CD14-positive monocyte (primary cell): ENCODE results near the gene ITIH6. TPM values are rescaled to one million over a fixed set of nuclear protein-coding genes. Genes with fewer than 3 reads are reported as not detected.

Experiments
- DNase-seq, 3 donors: peaks; one replicate each; pipeline ENCODE4 v3.0.0-alpha.2; 2011 to 2022
- H2AFZ ChIP-seq: 2 replicates; pipeline ENCODE4 v1.6.0; 2012; ENCODE audit warnings: mild to moderate bottlenecking, low read depth, low read length, inconsistent platforms; ENCODE audit not compliant: insufficient read depth, poor library complexity, severe bottlenecking
- H3K27ac ChIP-seq, 2 donors: 1 replicate in 1 of 2; 2 replicates in 1 of 2; pipeline ENCODE4 v1.5.1; 2012 to 2013; ENCODE audit warnings: low read length in 2 of 2, control low read depth in 1 of 2, inconsistent platforms in 1 of 2, low read depth in 1 of 2, mild to moderate bottlenecking in 1 of 2
- H3K27me3 ChIP-seq, 2 donors: one replicate each; pipeline versions ENCODE4 v1.6.0 to v1.6.1; 2011 to 2013; ENCODE audit warnings: low read length in 2 of 2; ENCODE audit not compliant: control insufficient read depth in 2 of 2, insufficient read depth in 2 of 2
- H3K36me3 ChIP-seq, 2 donors: replicated peaks in 1 of 2; 1 replicate in 1 of 2; 2 replicates in 1 of 2; pipeline versions ENCODE4 v1.5.1 to v1.6.1; 2012 to 2013; ENCODE audit warnings: low read length in 2 of 2, control low read depth in 1 of 2, inconsistent platforms in 1 of 2, mild to moderate bottlenecking in 1 of 2; ENCODE audit not compliant: insufficient read depth in 2 of 2, control insufficient read depth in 1 of 2
- H3K4me1 ChIP-seq, 2 donors: 1 replicate in 1 of 2; 2 replicates in 1 of 2; pipeline versions ENCODE4 v1.5.1 to v1.6.1; 2012 to 2013; ENCODE audit warnings: low read length in 2 of 2, control low read depth in 1 of 2, inconsistent platforms in 1 of 2, mild to moderate bottlenecking in 1 of 2, moderate library complexity in 1 of 2; ENCODE audit not compliant: insufficient read depth in 2 of 2, control insufficient read depth in 1 of 2
- H3K4me2 ChIP-seq: replicated peaks from 2 replicates; pipeline ENCODE3; 2012; ENCODE audit warnings: low read length, moderate library complexity, mild to moderate bottlenecking; ENCODE audit not compliant: poor library complexity, severe bottlenecking; ENCODE audit errors: extremely low read depth
- H3K4me3 ChIP-seq, 3 experiments: fragments of 200-600 bp in 1 of 3; sonication (generic) in 1 of 3; replicated peaks in 1 of 3; 1 replicate in 2 of 3; 2 replicates in 1 of 3; pipeline ENCODE4 v1.5.1; 2011 to 2013; ENCODE audit warnings: low read length in 3 of 3, mild to moderate bottlenecking in 3 of 3, control low read depth in 2 of 3, low read depth in 2 of 3, inconsistent platforms in 1 of 3, moderate library complexity in 1 of 3
- H3K79me2 ChIP-seq: 2 replicates; pipeline ENCODE4 v1.6.0; 2012; ENCODE audit warnings: mild to moderate bottlenecking, control low read depth, inconsistent platforms, low read length, moderate library complexity; ENCODE audit not compliant: insufficient read depth
- H3K9ac ChIP-seq: 2 replicates; pipeline ENCODE4 v1.6.0; 2017; ENCODE audit warnings: low read length, mild to moderate bottlenecking; ENCODE audit not compliant: insufficient read depth, poor library complexity, severe bottlenecking
- H3K9me3 ChIP-seq, 2 donors: replicated peaks in 1 of 2; 1 replicate in 1 of 2; 2 replicates in 1 of 2; pipeline versions ENCODE4 v1.5.1 to v1.6.1; 2012 to 2013; ENCODE audit warnings: low read length in 2 of 2, control low read depth in 1 of 2; ENCODE audit not compliant: control insufficient read depth in 1 of 2, insufficient read depth in 1 of 2
- H4K20me1 ChIP-seq: 2 replicates; pipeline ENCODE4 v1.6.0; 2012; ENCODE audit warnings: mild to moderate bottlenecking, low read length, control low read depth, moderate library complexity; ENCODE audit not compliant: insufficient read depth
- H3K27ac Mint-ChIP-seq, 7 donors: one replicate each; pipeline ENCODE4 v1.8.0; 2020; ENCODE audit warnings: mild to moderate bottlenecking in 7 of 7, mixed read lengths in 7 of 7, moderate library complexity in 6 of 7, inconsistent platforms in 2 of 7
- H3K27me3 Mint-ChIP-seq, 3 donors: one replicate each; pipeline ENCODE4 v1.8.0; 2021 to 2022; ENCODE audit warnings: low read depth in 3 of 3, mild to moderate bottlenecking in 3 of 3, mixed read lengths in 3 of 3, moderate library complexity in 3 of 3, inconsistent platforms in 1 of 3
- H3K36me3 Mint-ChIP-seq, 2 donors: one replicate each; pipeline ENCODE4 v1.8.0; 2020; ENCODE audit warnings: mixed read lengths in 2 of 2, inconsistent platforms in 1 of 2, mild to moderate bottlenecking in 1 of 2
- H3K4me1 Mint-ChIP-seq: one replicate; pipeline ENCODE4 v1.8.0; 2020; ENCODE audit warnings: mild to moderate bottlenecking, mixed read lengths
- H3K4me3 Mint-ChIP-seq, 2 donors: one replicate each; pipeline ENCODE4 v1.8.0; 2020; ENCODE audit warnings: mild to moderate bottlenecking in 2 of 2, mixed read lengths in 2 of 2, moderate library complexity in 1 of 2
- H3K9me3 Mint-ChIP-seq, 7 donors: one replicate each; pipeline ENCODE4 v1.8.0; 2020 to 2022; ENCODE audit warnings: mixed read lengths in 7 of 7, mild to moderate bottlenecking in 6 of 7, moderate library complexity in 6 of 7, inconsistent platforms in 2 of 7
- WGBS: methylation state at CpG from one replicate; pipeline ENCODE4 v1.1.5; 2013; ENCODE audit warnings: missing lambda C conversion rate; ENCODE audit not compliant: insufficient coverage; 5-methylcytosine and 5-hydroxymethylcytosine counted together
- intact Hi-C, 2 donors: fragments of 100-400 bp; cut with micrococcal nuclease; formaldehyde crosslinking; loops; one replicate each; pipeline versions ENCODE4 v1.15.0 to v1.15.1; 2023
- polyA plus RNA-seq, 3 donors: library from polyadenylated mRNA; depleted of rRNA in 1 of 3; unstranded in 2 of 3; stranded (reverse) in 1 of 3; fragments of 300-500 nt in 2 of 3; fragments of >200 nt in 1 of 3; fragmentation: Illumina TruSeq in 2 of 3; gene quantifications; 1 replicate in 2 of 3; 2 replicates in 1 of 3; pipeline ENCODE4 v1.2.3, GENCODE V29; 2012 to 2021
- TF ChIP-seq, protein P1 (sequence below): fragments of 200-600 bp; IDR thresholded peaks from one replicate; pipeline ENCODE4 v1.8.0; 2022; ENCODE audit warnings: antibody characterized with exemption, mild to moderate bottlenecking

The ITIH6 gene
- polyA plus RNA-seq, 3 donors: not detected

DNA sequence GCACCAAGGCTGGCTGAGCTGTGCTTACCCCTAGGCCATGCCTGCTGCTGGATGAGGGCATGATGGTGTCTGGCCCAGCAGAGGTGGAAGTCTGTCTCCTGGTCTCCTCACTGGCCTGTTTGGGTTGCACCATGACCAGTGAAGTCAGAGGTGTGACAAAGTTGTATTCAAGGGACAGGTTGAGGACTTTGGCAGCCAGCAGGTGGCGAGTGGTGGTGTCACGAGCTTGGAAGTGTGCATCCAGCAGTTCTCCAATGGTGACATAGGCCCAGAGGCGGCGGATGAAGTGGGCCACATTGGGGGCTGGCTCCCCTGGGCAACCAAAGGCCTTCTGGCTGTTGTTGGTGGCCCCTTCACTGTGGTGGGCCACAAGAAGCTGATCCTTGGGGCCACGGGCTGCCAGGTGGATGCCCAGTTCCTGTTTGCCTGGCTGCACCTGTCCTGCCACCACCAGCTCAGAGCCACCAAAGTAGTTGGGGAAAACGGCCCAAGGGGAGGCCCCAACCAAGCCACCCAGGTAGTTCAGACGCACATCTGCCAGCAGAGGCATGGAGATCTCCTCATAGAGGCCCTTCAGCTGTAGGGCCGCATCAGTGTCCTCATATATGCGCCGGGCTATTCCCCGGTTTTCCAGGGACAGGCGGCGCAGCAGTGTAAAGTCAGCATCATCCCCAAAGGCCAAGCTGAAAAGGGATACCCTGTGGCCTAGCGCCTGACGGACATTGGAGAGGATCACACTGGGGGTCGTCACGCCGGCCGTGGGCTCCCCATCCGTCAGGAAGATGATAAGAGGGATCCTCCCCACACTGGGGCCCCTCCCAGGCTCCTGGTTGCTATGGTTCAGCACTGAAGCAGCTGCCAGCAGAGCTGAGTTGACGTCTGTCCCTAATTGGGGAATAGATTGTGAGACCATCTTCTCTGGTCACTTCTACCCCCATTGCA, 39.7 kb downstream of the ITIH6 start:
- H3K27ac Mint-ChIP-seq: no peak overlapping the region
- intact Hi-C loops: no loop called here
- peaks cover 1 to 2% (median 2%) of the 10 kb centered on the region in 3 donors for H3K27me3 Mint-ChIP-seq
- Histone ChIP-seq H3K4me2 (no peak overlapping the region), H4K20me1 (no peaks in the 10 kb centered on the region), H3K36me3 (no peaks in the 10 kb centered on the region), H3K79me2 (no peaks in the 10 kb centered on the region), H2AFZ (no peak overlapping the region), H3K4me1 (no peaks in the 10 kb centered on the region), H3K27ac (no peak overlapping the region), H3K9ac (no peak overlapping the region), H3K9me3 (peaks cover 0 to 8% of the 10 kb centered on the region in 2 donors), H3K27me3 (no peaks in the 10 kb centered on the region), H3K4me3 (no peak overlapping the region)
- no peaks in the 10 kb centered on the region for H3K36me3 Mint-ChIP-seq
- no peaks in the 10 kb centered on the region for H3K4me1 Mint-ChIP-seq
- TF ChIP-seq, protein P1, sequence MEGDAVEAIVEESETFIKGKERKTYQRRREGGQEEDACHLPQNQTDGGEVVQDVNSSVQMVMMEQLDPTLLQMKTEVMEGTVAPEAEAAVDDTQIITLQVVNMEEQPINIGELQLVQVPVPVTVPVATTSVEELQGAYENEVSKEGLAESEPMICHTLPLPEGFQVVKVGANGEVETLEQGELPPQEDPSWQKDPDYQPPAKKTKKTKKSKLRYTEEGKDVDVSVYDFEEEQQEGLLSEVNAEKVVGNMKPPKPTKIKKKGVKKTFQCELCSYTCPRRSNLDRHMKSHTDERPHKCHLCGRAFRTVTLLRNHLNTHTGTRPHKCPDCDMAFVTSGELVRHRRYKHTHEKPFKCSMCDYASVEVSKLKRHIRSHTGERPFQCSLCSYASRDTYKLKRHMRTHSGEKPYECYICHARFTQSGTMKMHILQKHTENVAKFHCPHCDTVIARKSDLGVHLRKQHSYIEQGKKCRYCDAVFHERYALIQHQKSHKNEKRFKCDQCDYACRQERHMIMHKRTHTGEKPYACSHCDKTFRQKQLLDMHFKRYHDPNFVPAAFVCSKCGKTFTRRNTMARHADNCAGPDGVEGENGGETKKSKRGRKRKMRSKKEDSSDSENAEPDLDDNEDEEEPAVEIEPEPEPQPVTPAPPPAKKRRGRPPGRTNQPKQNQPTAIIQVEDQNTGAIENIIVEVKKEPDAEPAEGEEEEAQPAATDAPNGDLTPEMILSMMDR: no peak
- 95% methylated on average over 8 of the region's 21 CpGs for WGBS
- no peak for DNase-seq
- no peak overlapping the region for H3K4me3 Mint-ChIP-seq
- H3K9me3 Mint-ChIP-seq: peaks cover 3 to 13% (median 7%) of the 10 kb centered on the region in 7 donors

DNA sequence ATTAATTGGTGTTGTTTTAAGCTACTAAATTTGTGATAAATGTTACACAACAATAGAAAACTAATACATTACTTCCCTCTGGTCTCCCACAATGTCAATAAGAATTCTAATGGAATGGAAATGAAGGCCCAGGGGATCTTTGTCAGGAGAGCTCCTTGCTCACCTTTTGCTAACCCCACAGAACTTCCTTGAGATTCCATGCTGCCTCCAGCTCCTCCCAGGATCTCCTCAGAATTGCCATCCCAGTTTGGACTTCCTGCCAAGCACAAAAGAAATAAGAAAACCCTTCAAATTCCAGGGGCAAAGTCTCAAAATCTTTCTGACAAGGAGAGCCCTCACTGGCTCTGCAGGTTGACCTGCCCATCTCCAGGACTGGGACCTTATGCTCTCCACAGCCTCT, 43.2 kb downstream of the ITIH6 start:
- Histone ChIP-seq H3K27me3 (no peaks in the 10 kb centered on the region), H3K4me1 (no peaks in the 10 kb centered on the region), H3K4me2 (no peak overlapping the region), H3K9ac (no peak overlapping the region), H3K4me3 (no peak overlapping the region), H3K27ac (no peak overlapping the region), H3K36me3 (no peaks in the 10 kb centered on the region), H3K79me2 (no peaks in the 10 kb centered on the region), H2AFZ (no peak overlapping the region), H3K9me3 (peaks cover 0 to 8% of the 10 kb centered on the region in 2 donors), H4K20me1 (no peaks in the 10 kb centered on the region)
- no peaks in the 10 kb centered on the region for H3K36me3 Mint-ChIP-seq
- TF ChIP-seq, protein P1: no peak
- H3K4me1 Mint-ChIP-seq: no peaks in the 10 kb centered on the region
- H3K9me3 Mint-ChIP-seq: peaks cover under 1 to 14% (median 5%) of the 10 kb centered on the region in 7 donors
- peak overlapping the region in 1 of 7 donors; percentile 33 for H3K27ac Mint-ChIP-seq
- intact Hi-C loops: no loop called here
- H3K4me3 Mint-ChIP-seq: no peak overlapping the region
- H3K27me3 Mint-ChIP-seq: peaks cover 2 to 6% (median 3%) of the 10 kb centered on the region in 3 donors
- DNase-seq: no peak
